PFSK-1 (cell line): Measurements from ENCODE around the gene DHRS4.

ENCODE experiments used
- FOXP2 ChIP-seq: optimal IDR thresholded peaks from 2 replicates; pipeline ENCODE3; 2011; ENCODE audit warnings: borderline replicate concordance, control low read depth, inconsistent platforms; ENCODE audit not compliant: insufficient read depth; ENCODE audit errors: extremely low read length, extremely low read depth
- POLR2AphosphoS5 ChIP-seq: IDR thresholded peaks from 2 replicates; pipeline ENCODE4 v1.6.1; 2012; ENCODE audit warnings: low read depth, mild to moderate bottlenecking, control low read depth, low read length, moderate library complexity
- SIN3A ChIP-seq: IDR thresholded peaks from 2 replicates; pipeline ENCODE4 v1.6.1; 2012; ENCODE audit warnings: mild to moderate bottlenecking, low read length, moderate library complexity, borderline replicate concordance; ENCODE audit not compliant: insufficient read depth
- TAF1 ChIP-seq: IDR thresholded peaks from 2 replicates; pipeline ENCODE4 v1.6.1; 2012; ENCODE audit warnings: low read length, control low read depth, borderline replicate concordance; ENCODE audit not compliant: insufficient read depth
- TF ChIP-seq, protein P1 (sequence below), 2 experiments: IDR thresholded peaks; 2 replicates each; pipeline versions ENCODE4 v1.6.1 to v1.8.0; 2011 to 2012; ENCODE audit warnings: low read depth in 2 of 2, low read length in 2 of 2, control low read depth in 1 of 2, inconsistent platforms in 1 of 2, mild to moderate bottlenecking in 1 of 2, moderate library complexity in 1 of 2; ENCODE audit not compliant: insufficient read depth in 1 of 2

The DHRS4 gene

GRCh38 chr14:23916004-23916403 lies 37.6 kb upstream of the DHRS4 start:
- TF ChIP-seq SIN3A (no peak), TAF1 (no peak), FOXP2 (no peak), POLR2AphosphoS5 (no peak)
- TF ChIP-seq, protein P1, sequence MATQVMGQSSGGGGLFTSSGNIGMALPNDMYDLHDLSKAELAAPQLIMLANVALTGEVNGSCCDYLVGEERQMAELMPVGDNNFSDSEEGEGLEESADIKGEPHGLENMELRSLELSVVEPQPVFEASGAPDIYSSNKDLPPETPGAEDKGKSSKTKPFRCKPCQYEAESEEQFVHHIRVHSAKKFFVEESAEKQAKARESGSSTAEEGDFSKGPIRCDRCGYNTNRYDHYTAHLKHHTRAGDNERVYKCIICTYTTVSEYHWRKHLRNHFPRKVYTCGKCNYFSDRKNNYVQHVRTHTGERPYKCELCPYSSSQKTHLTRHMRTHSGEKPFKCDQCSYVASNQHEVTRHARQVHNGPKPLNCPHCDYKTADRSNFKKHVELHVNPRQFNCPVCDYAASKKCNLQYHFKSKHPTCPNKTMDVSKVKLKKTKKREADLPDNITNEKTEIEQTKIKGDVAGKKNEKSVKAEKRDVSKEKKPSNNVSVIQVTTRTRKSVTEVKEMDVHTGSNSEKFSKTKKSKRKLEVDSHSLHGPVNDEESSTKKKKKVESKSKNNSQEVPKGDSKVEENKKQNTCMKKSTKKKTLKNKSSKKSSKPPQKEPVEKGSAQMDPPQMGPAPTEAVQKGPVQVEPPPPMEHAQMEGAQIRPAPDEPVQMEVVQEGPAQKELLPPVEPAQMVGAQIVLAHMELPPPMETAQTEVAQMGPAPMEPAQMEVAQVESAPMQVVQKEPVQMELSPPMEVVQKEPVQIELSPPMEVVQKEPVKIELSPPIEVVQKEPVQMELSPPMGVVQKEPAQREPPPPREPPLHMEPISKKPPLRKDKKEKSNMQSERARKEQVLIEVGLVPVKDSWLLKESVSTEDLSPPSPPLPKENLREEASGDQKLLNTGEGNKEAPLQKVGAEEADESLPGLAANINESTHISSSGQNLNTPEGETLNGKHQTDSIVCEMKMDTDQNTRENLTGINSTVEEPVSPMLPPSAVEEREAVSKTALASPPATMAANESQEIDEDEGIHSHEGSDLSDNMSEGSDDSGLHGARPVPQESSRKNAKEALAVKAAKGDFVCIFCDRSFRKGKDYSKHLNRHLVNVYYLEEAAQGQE (IDR thresholded peaks at IDR 0.05; ENCODE audit: insufficient read depth in 1 of 2, low read depth in 2 of 2, low read length in 2 of 2): no peak

- TF ChIP-seq FOXP2 (no peak), POLR2AphosphoS5 (no peak), TAF1 (no peak), SIN3A (no peak)
- TF ChIP-seq, protein P1 (IDR thresholded peaks at IDR 0.05; ENCODE audit: insufficient read depth in 1 of 2, low read depth in 2 of 2, low read length in 2 of 2): no peak
Measured at GRCh38 chr14:23916446-23916845, 37.1 kb upstream of the DHRS4 start.

- no peak for TF ChIP-seq POLR2AphosphoS5
- no peak for TF ChIP-seq SIN3A
- TF ChIP-seq, protein P1 (IDR thresholded peaks at IDR 0.05; ENCODE audit: insufficient read depth in 1 of 2, low read depth in 2 of 2, low read length in 2 of 2): no peak
- TF ChIP-seq TAF1: no peak
- TF ChIP-seq FOXP2: no peak
Measured at GRCh38 chr14:23922545-23922944, 31.0 kb upstream of the DHRS4 start.

DNA sequence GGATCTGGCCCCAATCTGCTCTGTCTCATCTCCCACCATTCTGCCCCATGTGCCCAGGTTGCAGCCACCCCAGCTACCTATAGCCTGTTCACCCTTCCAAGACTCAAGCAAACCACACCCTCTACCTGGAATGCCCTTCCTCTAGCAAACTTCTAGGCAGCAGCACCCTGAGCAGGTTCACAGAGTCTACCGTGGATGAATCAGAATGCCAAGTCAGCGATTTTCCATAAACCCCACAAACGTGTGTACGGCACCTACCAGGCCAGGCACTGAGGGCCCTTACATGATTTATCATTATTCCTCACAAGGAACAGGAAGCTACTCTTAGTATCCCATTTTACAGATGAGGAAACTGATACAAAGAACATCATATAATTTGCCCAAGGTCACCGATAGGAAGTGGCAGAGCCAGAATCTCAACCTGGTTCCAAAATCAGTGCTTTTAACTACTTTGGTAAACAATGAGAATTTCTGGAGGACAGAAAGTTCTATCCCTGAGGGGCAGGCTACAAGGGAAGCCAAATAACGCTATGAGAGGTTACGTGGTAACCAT lies 28.0 kb upstream of the DHRS4 start:
- no peak for TF ChIP-seq POLR2AphosphoS5
- TF ChIP-seq TAF1: no peak
- no peak for TF ChIP-seq SIN3A
- TF ChIP-seq FOXP2: no peak
- TF ChIP-seq, protein P1 (IDR thresholded peaks at IDR 0.05; ENCODE audit: insufficient read depth in 1 of 2, low read depth in 2 of 2, low read length in 2 of 2): no peak

DNA sequence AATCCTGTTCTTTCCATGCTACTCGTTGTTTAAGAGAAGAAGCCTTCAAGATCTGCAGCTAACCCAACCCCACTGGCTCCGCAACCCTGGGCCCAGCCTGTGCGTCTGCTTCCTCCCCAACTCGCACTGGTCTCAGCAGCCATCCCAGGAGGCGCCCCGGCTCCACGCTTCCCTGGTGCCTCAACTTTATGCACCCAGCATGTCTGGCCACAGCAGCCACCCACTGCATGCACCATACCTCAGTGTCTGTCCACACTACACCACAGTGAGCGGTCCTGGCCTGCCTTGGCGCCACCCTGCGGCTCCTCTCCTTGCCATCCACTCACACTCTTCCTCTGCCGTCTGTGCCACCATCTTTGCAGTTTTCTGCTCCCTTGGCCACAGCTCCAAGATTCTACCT lies 27.0 kb upstream of the DHRS4 start:
- TF ChIP-seq SIN3A (no peak), TAF1 (no peak), POLR2AphosphoS5 (no peak), FOXP2 (no peak)
- TF ChIP-seq, protein P1 (IDR thresholded peaks at IDR 0.05; ENCODE audit: insufficient read depth in 1 of 2, low read depth in 2 of 2, low read length in 2 of 2): no peak
